SU-DHL-6 (cell line): ENCODE data around the gene LRRC3.

Experiments
- CTCF ChIP-seq: fragments of 200-600 bp; sonication (generic); IDR thresholded peaks from one replicate; pipeline ENCODE4 v1.5.1; 2017; ENCODE audit warnings: antibody characterized with exemption, mild to moderate bottlenecking, low read length, moderate library complexity; ENCODE audit not compliant: insufficient read depth, poor library complexity, severe bottlenecking
- EZH2phosphoT487 ChIP-seq: fragments of 200-600 bp; sonication (generic), shearing (Covaris generic); conservative IDR thresholded peaks from 2 replicates; pipeline ENCODE4 v1.6.1; 2018; ENCODE audit warnings: mild to moderate bottlenecking, antibody characterized with exemption, low read length, moderate library complexity, mixed read lengths

- TF ChIP-seq CTCF (no peak), EZH2phosphoT487 (no peak)
These were observed 16.1 kb upstream of the LRRC3 start for GRCh38 chr21:44439211-44439600.
